ENCODE data around the gene VPS29. TPM values are rescaled to one million over a fixed set of nuclear protein-coding genes. Genes with fewer than 3 reads are reported as not detected.
A peak's percentile ranks its signal among the peaks of the same experiment; 100 is the strongest.

VPS29 gene
- total RNA-seq, 1 donor from 2014 or later = 72.6 TPM

DNA sequence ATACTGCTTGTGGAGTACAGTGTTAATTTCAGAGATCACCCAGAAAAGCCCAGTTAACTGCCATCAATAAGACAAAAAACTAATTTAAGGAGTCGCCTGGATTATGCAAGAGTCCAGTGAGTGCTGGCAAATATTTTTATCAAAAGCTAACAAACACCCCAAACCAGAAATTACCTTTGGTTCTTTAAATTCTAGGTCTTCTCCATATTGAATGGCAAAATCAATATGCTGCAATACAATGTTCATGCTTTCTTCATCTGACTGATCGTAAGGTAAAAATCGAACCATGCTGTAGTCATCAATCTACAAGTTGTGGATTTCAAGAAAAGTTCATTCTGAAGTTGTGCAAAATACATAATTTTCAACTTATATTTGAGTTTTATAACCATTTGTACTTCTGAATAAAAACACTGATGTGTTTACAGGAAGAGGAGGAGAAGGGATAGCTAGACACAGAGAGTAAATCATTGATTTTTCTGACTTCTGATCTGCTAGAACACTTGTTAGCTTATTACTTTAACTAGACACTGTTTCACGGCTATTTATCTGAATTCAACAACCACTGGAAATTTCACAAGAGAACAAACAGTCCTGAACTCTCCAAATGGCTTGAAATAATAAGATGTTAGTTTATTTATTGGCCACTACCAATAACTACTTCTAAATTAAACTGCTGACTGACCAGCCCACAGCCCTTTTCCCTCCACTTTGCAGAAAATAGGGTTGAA, 48.2 kb downstream of the VPS29 start:
- DNase-seq (ENCODE audit: extremely low spot score, unreplicated experiment) = no peak
- Mint-ChIP-seq H3K27ac (no peak overlapping the region), H3K36me3 (peaks cover 4% of the 10 kb centered on the region), H3K27me3 (no peaks in the 10 kb centered on the region), H3K4me1 (ENCODE audit: unreplicated experiment) (peaks cover 8% of the 10 kb centered on the region), H3K9me3 (no peaks in the 10 kb centered on the region), H3K4me3 (no peak overlapping the region)
- TF ChIP-seq, protein P1, sequence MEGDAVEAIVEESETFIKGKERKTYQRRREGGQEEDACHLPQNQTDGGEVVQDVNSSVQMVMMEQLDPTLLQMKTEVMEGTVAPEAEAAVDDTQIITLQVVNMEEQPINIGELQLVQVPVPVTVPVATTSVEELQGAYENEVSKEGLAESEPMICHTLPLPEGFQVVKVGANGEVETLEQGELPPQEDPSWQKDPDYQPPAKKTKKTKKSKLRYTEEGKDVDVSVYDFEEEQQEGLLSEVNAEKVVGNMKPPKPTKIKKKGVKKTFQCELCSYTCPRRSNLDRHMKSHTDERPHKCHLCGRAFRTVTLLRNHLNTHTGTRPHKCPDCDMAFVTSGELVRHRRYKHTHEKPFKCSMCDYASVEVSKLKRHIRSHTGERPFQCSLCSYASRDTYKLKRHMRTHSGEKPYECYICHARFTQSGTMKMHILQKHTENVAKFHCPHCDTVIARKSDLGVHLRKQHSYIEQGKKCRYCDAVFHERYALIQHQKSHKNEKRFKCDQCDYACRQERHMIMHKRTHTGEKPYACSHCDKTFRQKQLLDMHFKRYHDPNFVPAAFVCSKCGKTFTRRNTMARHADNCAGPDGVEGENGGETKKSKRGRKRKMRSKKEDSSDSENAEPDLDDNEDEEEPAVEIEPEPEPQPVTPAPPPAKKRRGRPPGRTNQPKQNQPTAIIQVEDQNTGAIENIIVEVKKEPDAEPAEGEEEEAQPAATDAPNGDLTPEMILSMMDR (conservative IDR thresholded peaks at IDR 0.05) = no peak

DNA sequence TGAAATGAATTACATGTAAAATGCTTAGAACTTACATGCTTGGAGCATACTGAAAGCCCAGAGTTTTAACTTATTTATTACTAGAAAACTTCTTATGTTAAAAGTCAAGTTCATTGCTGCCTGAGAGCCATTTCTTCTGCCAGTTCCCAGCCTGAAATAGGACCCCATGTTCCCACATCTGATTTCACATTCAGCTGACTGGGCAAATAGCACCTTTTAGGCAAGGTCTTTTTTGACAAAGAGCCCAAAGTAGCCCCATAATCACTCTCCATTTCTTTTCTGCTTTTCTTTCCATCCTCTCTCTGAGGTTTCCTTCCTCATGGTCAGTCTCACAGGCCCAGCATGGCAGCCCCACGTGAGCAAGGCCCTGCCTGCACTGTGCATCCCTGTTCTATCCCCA, 50.6 kb downstream of the VPS29 start:
- TF ChIP-seq, protein P1 (conservative IDR thresholded peaks at IDR 0.05) = no peak
- peaks cover 9% of the 10 kb centered on the region for H3K36me3 Mint-ChIP-seq
- H3K9me3 Mint-ChIP-seq = no peaks in the 10 kb centered on the region
- H3K27me3 Mint-ChIP-seq = no peaks in the 10 kb centered on the region
- peak overlapping the region; percentile 64 for H3K4me3 Mint-ChIP-seq
- H3K4me1 Mint-ChIP-seq (ENCODE audit: unreplicated experiment) = peaks cover 13% of the 10 kb centered on the region
- peak overlapping the region; percentile 98 for H3K27ac Mint-ChIP-seq
- no peak for DNase-seq (ENCODE audit: extremely low spot score, unreplicated experiment)

DNA sequence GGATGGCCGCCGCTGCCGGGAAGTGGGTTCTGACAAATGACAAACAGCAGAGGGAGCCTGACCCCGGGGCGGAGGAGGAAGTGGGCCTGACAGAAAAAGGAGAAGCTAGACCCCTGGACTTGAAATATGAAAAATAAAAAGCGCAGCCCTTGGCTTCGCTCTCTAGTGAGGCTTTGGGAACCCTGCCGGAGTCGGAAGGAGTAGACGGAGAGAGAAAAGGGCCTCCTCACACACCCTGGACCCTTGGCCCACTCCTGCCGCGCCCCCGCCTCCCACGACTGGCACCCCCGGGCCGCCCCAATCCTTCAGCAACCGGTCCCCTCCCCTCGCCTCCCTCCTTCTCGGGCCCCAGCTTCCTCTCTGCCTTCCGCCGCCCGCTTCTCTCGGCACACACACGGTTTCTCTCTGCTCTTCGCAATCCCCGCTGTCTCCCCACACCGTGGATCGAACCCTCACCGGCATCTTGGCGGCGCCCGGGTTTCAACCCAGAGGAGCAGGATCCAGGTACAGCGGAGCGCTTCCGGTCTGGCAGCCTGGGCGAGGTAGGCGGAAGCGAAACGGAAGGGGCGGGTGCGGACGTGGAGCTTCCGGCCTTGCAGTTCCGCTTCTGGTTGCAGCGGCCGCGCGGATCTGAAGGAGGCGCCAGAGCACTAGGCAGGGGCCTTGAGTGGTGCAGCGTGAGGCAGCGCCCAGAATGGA, 52.0 kb downstream of the VPS29 start, which contains the start of gene ARPC3:
Gene ARPC3, minus strand, starts transcription at position 539 of the 699 bp plus-strand sequence. Its CDS starts 77 bp downstream, at position 462.
- peak within 1 kb of the TSS; percentile 98 for H3K27ac Mint-ChIP-seq
- no peaks in the 10 kb centered on the region for H3K27me3 Mint-ChIP-seq
- TF ChIP-seq, protein P1 (conservative IDR thresholded peaks at IDR 0.05) = peak; percentile 84

DNA sequence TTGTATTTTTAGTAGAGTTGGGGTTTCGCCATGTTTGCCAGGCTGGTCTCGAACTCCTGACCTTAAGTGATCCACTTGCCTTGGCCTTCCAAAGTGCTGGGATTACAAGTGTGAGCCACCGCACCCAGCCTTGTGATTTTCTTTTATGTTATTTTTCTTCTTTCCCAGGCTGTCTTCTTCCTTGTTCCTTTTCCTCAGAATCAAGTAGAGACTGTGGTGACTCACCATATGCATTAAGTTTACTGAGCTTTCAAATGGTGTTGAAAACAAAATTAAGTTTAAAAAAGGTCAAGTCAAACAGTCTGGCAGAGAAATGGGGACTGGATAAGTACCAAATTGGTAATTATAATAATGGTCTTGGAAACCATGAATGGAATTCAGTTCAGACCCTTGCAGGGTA, 57.5 kb downstream of the VPS29 start:
- peaks cover 6% of the 10 kb centered on the region for H3K4me1 Mint-ChIP-seq (ENCODE audit: unreplicated experiment)
- no peaks in the 10 kb centered on the region for H3K9me3 Mint-ChIP-seq
- TF ChIP-seq, protein P1 (conservative IDR thresholded peaks at IDR 0.05) = no peak
- H3K27ac Mint-ChIP-seq = no peak overlapping the region
- H3K27me3 Mint-ChIP-seq = no peaks in the 10 kb centered on the region
- peaks cover 20% of the 10 kb centered on the region for H3K36me3 Mint-ChIP-seq
- DNase-seq (ENCODE audit: extremely low spot score, unreplicated experiment) = no peak
- H3K4me3 Mint-ChIP-seq = no peak overlapping the region

More for the DNA sequence above, 52.0 kb downstream of the VPS29 start, which contains the start of gene ARPC3:
- H3K4me3 Mint-ChIP-seq = peak within 1 kb of the TSS; percentile 99
- peaks cover 15% of the 10 kb centered on the region for H3K36me3 Mint-ChIP-seq
- no peaks in the 10 kb centered on the region for H3K9me3 Mint-ChIP-seq
- H3K4me1 Mint-ChIP-seq (ENCODE audit: unreplicated experiment) = peaks cover 13% of the 10 kb centered on the region
- peak; percentile 95 for DNase-seq (ENCODE audit: extremely low spot score, unreplicated experiment)

Other genes starting within 250 kb of the VPS29 start
- gene ATP2A2, start 220.9 kb downstream of the VPS29 start, total RNA-seq (ENCODE audit: low replicate concordance) = 163 and 203 TPM in 2 replicates
- gene ANAPC7, start 98.4 kb downstream of the VPS29 start, total RNA-seq (ENCODE audit: low replicate concordance) = 49.6 and 77.8 TPM in 2 replicates
- gene ARPC3, start 51.8 kb downstream of the VPS29 start, total RNA-seq (ENCODE audit: low replicate concordance) = 164 and 218 TPM in 2 replicates
- 15.2 and 18.1 TPM in 2 replicates for gene GPN3, start 33.9 kb downstream of the VPS29 start, total RNA-seq (ENCODE audit: low replicate concordance)
- gene FAM216A, start 33.3 kb downstream of the VPS29 start, total RNA-seq (ENCODE audit: low replicate concordance) = 2.5 and 13.2 TPM in 2 replicates
- 0.12 and 0.46 TPM in 2 replicates for gene RAD9B, start 220 bp upstream of the VPS29 start, total RNA-seq (ENCODE audit: low replicate concordance)
- 14.5 and 14.8 TPM in 2 replicates for gene PPTC7, start 81.2 kb upstream of the VPS29 start, total RNA-seq (ENCODE audit: low replicate concordance)
- 33.4 and 63.9 TPM in 2 replicates for gene TCTN1, start 112.0 kb upstream of the VPS29 start, total RNA-seq (ENCODE audit: low replicate concordance)
- 0.64 and 3.1 TPM in 2 replicates for gene HVCN1, start 187.0 kb upstream of the VPS29 start, total RNA-seq (ENCODE audit: low replicate concordance)
- 135 and 174 TPM in 2 replicates for gene PPP1CC, start 240.8 kb upstream of the VPS29 start, total RNA-seq (ENCODE audit: low replicate concordance)

All from type B pancreatic cell (in vitro differentiated cells).